COLO829 (cell line): ENCODE results near the gene IGSF6.
"Not testable (repeated sequence)": the region's sequence is repeated elsewhere in the genome, so short reads cannot be mapped to it uniquely, and the experiment has no call there.

Experiments
- DNase-seq: peaks from one replicate; pipeline ENCODE4 v3.0.0; 2012; ENCODE audit warnings: low spot score

Gene IGSF6

DNA sequence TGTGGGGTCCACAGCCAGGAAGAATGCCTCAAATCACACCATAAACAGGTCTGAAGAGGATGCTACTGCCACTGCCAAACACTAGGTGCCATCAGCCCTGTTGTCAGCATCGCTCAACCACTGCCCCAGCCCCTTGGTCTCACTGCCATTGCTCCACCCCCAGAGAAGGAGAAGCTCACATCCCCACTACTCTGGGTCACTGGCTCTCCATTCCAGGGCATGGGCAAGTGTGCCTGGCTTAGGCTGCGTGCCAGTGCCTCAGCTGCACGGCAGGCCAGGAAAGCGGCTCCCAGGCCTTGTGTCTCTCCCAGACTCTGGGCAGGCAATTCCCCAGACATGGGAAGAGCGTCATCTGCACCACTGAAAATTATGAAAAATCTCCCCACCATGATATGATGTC lies 1.2 kb upstream of the IGSF6 start:
- DNase-seq = no peak

DNA sequence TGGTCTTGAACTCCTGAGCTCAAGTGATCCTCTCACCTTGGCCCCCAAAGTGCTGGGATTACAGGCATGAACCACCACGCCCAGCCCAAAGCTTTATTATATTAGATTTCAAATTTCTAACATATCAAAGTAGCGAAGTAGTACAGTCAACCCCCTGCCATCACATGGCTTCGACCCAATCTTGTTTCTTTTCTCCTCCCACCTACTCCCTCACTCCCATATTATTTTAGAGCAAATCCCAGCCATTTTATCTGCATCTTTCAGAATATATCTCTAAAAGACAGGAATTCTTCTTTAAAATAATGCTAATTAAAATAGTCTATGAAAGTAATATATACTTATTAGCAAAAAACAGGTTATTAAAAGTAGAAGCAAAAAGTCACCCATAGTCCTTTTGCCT lies 893 bp downstream of the IGSF6 start:
- DNase-seq = no peak

DNA sequence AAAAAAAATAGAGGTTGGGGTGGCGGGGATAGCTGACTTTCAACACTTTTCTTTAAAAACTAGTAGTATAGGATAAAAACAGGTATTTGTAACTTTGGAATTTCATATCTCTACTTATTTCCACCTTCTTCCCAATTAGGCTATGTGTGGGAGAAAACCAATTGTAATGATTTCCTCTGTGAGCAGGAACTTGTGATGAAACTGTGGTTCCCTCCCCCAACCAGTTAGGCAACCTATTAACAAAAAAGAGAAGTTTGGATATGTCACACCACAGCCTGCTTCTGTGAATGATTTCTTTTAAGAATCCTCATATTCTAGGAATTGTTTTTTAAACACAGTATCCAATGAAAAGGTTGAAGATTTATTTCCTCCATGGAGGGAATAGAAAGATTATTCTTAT lies 1.9 kb downstream of the IGSF6 start:
- DNase-seq = no peak

DNA sequence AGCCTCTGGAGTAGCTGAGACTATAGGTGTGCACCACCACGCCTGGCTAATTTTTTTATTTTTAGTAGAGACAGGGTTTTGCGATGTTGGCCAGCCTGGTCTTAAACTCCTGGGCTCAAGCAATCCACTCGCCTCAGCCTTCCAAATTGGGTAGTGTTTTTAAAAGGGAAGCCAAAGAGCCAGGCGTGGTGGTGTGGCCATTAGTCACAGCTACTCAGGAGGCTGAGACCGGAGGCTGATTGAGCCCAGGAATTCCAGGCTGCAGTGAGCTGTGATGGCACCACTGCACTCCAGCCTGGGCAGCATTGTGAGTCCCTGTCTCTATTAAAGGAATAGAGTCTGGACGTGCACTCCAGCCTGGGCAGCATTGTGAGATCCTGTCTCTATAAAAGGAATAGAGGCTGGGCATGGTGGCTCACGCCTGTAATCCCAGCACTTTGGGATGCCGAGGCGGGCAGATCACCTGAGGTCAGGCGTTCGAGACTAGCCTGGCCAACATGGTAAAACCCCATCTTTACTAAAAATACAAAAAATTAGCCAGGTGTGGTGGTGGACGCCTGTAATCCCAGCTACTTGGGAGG lies 2.5 kb downstream of the IGSF6 start:
- DNase-seq = not testable (repeated sequence)

DNA sequence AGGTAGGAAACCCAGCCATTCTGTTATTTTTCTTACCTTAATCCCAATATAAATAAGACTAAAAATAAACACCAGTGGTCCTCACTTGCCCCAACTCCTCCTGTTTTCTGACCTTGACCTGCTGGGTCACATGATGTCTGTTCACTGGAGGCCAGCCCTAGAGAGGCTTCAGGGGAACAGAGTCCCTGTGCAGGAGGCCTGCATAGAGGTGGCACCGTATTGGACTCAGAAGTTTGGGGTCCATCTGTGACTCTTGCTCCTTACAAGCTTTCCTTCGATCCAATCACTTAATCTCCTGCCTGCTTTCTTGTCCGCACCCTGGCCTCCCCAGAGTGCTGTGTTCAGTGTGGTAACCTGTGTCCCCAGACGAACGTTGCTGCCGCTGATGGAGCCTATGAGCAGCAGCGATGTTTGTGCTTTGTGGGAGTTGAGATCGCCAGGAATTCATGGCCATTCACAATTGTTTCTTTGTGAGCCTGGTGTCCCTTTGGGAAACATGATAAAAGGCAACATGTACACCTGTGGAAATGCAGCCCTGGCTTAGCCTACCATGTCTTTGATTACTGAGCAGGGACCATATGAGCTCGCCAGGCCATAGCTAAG lies 4.7 kb downstream of the IGSF6 start:
- DNase-seq = no peak

DNA sequence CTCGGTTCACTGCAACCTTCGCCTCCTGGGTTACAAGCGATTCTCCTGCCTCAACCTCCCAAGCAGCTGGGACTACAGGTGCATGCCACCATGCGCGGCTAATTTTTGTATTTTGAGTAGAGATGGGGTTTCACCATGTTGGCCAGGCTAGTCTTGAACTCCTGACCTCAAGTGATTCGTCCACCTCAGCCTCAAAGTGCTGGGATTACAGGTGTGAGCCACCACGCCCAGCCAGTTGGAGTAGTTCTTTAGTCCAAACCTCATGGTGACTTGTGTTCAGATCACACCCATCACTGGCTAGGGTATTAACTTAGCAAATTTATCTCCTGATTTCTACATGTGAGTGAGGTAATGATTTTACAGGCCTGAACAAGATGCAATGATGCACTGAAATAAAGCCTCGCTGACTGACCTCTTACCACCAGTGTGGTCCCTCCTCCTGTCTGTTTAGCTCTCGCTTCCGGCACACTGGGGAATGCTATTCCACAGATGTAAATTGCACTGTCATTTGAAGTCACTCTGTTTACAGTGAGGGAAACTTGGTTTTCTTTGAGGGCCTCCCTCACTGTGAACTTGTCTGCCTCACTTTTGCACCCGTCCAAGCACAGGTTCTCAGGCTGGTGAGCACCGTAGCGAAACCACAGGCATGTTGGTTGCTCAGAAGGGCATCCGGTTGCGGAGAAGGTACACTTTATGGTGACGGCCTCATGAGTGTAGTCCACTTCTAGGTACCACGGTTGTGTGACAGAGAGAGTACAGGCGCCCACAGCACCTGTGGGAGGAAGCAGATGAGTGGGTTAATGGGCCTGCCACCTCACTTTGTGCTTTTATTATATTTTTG lies 5.5 kb downstream of the IGSF6 start:
- no peak for DNase-seq

DNA sequence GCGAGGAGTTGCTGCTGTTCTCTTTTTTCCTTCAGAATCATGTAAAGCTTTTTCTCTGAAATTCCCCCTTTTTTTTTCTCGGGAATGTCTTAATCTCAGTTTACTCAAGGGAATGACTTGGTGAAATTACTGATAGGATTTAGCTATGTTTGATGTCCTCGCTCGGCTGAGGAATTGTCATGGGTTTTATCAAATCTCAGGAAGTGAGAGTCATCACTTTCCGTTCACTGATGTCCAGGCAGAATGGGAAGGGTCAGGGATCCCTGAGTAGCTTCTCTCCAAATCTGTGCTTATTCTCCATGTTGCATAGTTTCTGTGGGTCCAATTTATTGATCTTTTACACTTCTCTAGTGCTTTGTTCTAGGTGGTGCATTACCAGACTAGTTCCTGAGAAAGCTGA lies 6.3 kb downstream of the IGSF6 start:
- DNase-seq = peak; percentile 57

DNA sequence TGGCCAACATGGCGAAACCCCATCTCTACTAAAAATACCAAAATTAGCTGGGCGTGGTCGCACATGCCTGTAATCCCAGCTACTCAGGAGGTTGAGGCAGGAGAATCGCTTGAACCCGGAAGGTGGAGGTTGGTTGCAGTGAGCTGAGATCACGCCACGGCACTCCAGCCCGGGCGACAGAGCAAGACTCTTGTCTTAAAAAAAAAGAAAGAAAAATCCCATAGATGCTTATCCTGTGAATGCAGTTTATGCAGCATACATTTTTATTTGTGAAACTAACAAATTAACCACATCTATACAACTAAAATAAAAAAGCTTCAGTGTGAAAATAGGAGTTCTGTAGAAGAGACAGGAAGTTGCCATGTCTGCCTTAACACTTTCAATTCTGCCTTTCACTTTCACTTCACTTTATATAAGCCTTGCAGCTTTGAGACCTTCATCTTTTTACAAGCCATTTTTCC lies 7.1 kb downstream of the IGSF6 start:
- peak; percentile 53 for DNase-seq

DNA sequence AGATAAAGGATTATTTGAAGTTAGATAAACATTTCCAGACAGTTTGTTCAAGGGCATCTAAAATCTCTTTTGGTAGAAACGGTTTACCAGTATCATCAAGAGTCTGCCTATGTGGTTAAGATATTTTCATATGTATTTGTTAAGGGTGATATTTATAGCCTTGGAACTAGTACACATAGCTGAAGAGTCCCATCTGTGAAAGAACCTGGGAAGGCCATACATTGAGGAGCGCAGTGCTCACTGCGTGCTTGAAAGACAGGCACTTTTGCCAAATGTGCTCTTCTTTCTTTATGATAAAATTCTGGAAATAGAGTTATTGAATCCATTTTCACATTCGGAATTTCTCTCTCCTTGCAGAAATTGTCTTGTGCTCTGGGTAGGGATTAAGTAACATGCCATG lies 7.7 kb downstream of the IGSF6 start:
- DNase-seq = no peak

DNA sequence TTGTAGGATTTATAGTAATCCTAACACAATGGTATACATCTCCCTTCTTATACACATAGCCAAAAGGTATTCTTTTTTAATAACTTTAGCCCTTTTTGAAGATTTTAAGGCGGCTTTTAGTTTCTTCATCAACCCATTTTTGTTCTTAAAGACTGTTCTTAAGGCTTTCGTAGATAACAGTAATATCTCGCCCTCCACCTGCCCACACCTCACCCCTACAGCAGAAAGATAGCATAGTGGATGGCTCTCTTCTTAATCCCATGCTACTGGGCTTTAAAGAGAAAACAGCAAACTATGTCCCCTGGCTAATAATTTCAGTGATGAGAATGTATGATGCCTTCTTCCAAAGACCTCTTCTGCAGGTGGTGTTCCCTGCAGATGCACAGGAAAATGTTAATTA lies 8.6 kb downstream of the IGSF6 start:
- no peak for DNase-seq

DNA sequence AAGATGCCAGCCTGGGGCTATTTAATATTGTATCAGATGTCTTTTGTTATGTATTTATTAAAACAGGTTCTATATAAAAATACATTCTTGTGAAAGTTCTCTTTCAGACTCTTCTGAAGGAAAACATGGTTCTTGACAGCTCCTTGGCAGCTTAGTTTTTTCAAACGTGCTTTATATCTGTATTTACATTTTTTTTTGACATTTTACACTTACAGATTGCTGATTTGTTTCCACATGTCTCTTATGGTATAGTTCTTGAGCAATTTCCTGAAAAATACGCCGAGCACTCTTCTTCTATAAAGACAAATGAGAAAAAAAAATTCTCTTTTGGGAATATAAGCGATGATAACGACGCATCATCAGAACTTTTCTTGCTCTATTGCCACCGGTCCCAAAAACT lies 9.5 kb downstream of the IGSF6 start:
- no peak for DNase-seq

DNA sequence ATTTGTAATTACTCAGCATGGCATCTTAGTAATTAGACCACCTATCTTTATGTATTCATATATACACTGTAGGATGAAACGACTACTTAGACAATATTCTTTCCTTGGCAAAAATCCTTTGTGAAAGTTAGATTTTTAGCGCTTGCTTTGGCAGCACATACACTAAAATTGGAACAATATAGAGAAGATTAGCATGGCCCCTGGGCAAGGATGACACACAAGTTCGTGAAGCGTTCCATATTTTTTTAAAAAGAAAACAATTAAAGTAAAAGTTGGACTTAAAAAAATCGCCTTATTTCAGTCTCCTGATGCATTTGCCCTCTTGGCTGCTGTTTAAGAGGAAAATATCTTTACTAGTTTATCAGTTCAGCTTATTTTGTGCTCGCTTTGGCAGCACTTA lies 10.5 kb downstream of the IGSF6 start:
- DNase-seq = no peak

DNA sequence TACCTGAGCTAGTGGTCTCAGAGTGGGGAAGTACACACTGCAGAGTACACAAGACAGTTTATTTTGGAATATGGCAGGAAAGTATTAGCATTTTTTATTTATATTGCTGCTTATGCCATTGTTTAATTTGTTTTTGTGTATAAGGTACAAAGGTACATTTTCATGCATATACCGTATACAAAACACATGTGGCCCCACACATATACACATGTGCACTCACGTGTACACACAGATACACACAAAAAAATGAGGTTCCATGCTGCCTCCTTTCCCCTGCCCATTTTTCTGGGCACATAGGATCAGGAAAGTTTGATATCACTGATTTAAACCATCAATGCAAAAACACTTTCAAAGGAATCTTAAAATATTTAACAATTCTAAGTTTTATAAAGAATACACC lies 12.9 kb downstream of the IGSF6 start:
- no peak for DNase-seq

DNA sequence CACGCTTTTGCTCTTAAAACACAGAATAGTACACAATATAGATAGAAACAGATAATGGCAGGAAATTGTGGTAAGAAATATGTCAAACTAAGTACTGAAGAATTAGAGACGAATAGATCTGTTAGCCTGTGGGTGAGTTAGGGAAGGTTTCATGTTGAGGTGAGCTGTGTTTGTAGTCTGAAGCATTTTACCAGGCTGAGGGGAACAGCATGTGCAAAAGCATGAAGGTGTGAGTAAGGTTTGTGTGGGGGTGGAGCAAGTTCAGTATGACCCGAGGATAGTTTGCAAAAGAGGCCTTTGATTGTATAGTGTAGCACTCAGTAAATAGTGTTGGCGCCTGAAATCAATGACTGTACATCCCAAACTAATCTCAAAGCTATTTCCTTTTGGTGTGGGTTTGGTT lies 13.8 kb downstream of the IGSF6 start:
- peak; percentile 42 for DNase-seq

DNA sequence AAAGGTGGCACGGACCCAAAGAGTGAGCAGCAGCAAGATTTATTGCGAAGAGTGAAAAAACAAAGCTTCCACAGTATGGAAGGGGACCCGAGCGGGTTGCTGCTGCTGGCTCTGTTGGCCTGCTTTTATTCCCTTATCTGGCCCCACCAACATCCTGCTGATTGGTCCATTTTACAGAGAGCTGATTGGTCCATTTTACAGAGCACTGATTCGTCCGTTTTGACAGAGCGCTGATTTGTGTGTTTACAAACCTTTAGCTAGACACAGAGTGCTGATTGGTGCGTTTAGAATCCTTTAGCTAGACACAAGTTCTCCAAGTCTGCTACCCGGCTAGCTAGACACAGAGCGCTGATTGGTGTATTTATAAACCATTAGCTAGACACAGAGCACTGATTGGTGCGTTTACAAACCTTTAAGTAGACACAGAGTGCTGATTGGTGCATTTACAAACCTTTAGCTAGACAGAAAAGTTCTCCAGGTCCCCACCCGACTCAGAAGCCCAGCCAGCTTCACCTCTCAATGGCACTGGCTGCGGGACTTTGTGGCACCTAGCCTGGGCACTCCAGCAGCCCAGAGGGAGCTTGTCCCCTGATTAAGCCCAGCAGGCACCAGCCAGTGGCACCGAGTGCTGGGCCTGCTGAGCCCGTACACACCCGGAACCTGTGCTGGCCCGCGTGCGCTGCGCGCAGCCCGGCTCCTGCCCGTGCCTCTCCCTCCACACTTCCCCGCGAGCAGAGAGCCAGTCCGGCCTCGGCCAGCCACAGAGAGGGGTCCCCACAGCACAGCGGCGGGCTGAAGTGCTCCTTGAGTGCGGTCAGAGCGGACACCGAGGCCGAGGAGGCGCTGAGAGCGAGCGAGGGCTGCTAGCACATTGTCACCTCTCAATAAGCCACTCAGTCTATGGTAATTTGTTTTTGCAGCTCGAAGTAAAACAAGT lies 15.1 kb downstream of the IGSF6 start:
- no peak for DNase-seq

DNA sequence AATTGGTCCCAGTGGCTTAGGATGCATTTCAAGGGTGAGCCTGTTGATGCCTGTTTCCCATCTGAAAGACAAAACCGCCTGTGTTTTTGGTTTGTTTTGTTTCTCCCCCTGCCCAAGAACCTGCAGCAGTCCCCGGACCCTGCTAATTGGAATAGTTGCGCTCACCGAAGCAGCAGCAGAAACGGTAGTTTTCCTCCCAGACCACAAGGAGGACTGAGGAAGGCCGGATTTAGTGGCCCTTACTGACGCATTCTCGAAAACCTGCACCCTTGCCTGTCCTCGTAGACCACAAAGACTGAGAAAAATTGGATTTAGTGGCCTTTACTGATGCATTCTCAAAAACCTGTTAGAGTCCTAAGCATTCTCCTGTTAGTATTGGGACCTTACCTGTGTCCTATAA lies 16.7 kb downstream of the IGSF6 start:
- DNase-seq = not testable (repeated sequence)

DNA sequence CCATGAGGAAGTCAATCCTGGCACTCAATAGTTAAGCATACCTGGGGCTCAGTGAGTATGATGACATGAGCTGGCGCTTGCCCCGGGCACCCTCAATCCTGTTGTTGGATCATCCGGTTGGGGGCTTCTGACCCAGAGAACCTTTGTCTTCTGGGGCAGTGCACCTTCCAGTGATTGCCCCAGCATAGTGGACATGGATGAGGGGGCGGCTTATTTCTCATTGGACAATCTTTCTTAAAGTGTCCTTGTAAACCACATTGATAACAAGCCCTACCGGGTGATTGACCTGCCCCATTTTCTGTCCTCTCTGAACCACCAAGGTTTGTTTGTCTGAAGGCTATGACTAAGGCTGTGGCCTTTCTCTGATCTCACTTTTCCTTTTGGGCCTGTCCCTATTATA lies 18.2 kb downstream of the IGSF6 start:
- DNase-seq = no peak

DNA sequence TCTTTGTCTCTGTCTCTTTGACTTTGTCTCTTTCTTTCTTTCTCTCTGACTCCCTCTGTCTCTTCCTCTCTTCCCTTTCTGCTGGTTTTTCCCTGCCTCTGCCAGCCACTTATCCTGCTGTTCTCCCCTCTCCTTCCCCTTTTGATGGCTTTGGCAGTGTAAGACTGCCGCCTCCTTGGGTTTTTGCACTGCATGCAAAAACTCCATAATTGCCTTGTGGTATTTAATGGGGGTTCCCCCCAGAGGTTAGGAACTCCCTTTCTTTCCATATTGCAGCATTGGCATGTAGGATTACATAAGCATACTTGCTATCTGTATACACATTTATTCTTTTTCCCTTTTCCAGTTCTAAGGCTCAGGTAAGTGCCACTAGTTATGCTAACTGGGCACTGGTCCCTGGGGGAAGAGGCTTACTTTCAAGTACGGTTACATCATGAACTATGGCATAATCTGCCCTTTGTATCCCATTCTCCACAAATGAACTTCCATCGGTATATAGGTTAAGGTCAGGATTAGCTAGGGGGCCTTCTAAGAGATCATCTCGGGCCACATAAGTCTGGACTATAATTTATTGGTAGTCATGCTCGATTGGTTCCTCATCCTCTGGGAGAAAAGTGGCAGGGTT lies 20.3 kb downstream of the IGSF6 start:
- not testable (repeated sequence) for DNase-seq

DNA sequence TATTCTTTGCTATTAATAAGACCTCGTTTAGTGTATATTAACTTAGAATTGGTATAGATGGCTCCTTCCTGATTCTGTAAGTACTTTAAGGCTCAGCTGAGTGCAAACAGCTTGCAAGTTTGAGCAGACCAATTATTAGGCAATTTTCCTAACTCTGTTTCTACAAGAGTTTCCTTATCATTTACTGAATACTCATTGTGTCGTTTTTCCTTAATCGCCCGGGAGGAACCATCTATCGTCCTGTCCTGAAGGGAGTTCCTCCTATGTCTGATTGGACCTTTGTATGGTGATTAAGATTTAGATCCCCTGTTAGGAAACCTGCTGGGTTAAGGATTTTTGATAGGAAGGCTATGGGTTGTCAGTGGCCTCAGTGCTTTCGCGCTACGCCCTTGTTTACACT lies 21.0 kb downstream of the IGSF6 start:
- not testable (repeated sequence) for DNase-seq

DNA sequence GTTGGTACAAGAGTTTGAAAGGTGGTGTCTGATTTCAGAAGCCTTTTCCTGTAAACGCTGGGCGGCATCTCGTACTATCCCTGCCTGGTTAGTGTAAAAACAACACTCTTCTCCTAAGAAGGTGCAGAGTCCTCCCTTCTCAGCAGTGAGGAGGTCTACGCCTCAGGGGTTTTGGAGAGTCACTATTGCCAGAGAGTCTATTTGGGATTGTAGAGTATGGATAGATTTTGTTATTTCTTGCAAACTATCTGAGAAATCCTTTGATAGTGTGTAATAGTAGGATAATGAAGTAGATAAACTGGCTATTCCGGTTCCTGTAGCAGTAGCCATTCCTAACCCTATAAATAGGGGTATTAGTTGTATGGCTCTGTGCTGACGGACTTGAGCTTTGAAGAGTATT lies 21.5 kb downstream of the IGSF6 start:
- DNase-seq = not testable (repeated sequence)

DNA sequence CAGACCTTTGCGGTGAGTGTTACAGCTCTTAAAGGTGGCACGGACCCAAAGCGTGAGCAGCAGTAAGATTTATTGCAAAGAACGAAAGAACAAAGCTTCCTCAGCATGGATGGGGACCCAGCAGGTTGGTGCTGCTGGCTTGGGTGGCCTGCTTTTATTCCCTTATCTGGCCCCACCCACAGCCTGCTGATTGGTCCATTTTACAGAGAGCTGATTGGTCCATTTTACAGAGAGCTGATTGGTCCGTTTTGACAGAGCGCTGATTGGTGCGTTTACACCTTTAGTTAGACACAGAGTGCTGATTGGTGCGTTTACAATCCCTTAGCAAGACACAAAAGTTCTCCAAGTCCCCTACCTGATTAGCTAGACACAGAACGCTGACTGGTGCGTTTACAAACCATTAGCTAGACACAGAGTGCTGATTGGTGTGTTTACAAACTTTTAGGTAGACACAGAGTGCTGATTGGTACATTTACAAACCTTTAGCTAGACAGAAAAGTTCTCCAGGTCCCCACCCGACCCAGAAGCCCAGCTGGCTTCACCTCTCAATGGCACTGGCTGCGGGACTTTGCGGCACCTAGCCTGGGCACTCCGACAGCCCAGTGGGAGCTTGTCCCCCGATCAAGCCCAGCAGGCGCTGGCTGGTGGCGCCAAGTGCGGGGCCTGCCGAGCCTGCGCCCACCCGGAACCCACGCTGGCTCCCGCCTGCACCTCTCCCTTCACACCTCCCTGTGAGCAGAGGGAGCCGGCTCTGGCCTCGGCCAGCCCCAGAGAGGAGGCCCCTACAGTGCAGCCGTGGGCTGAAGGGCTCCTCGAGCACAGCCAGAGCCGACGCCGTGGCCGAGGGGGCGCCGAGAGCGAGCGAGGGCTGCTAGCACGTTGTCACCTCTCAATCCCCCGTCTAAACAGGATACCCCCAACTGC lies 22.5 kb downstream of the IGSF6 start:
- DNase-seq = not testable (repeated sequence)
